C4-2B (cell line): Measurements from ENCODE around the gene ACVR1.

Experiments
- H3K27ac ChIP-seq: fragments of 450-650 bp; 2 replicates; pipeline ENCODE4 v1.5.1; 2017
- ZFX ChIP-seq: fragments of 450-650 bp; IDR thresholded peaks from 2 replicates; pipeline ENCODE4 v1.6.1; 2017
- TF ChIP-seq, protein P1 (sequence below): fragments of 450-650 bp; conservative IDR thresholded peaks from 2 replicates; pipeline ENCODE4 v1.5.1; 2017; ENCODE audit warnings: mild to moderate bottlenecking

ACVR1 gene

GRCh38 chr2:157830266-157830665, 45.9 kb downstream of the ACVR1 start:
- TF ChIP-seq, protein P1, sequence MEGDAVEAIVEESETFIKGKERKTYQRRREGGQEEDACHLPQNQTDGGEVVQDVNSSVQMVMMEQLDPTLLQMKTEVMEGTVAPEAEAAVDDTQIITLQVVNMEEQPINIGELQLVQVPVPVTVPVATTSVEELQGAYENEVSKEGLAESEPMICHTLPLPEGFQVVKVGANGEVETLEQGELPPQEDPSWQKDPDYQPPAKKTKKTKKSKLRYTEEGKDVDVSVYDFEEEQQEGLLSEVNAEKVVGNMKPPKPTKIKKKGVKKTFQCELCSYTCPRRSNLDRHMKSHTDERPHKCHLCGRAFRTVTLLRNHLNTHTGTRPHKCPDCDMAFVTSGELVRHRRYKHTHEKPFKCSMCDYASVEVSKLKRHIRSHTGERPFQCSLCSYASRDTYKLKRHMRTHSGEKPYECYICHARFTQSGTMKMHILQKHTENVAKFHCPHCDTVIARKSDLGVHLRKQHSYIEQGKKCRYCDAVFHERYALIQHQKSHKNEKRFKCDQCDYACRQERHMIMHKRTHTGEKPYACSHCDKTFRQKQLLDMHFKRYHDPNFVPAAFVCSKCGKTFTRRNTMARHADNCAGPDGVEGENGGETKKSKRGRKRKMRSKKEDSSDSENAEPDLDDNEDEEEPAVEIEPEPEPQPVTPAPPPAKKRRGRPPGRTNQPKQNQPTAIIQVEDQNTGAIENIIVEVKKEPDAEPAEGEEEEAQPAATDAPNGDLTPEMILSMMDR: no peak
- no peak for TF ChIP-seq ZFX
- H3K27ac ChIP-seq: no peak overlapping the region

DNA sequence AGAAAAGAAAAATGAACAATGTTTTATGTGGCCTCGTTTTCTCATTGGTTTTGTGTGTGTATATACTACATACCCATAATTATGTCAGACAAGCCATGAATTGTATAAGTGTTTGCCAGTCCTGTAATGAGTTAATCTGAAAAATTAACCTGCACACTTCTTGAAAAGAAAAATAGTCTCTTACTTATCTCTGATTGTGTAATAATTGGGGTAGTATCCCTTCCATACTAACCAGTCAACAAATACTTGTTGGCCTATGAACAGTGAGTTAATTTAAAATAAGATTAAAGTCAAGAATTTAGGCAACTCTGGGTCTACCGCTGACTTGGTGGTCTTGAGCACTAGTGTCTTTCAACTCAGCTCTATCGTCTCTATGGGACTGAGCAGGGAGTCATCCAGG, 48.8 kb downstream of the ACVR1 start:
- no peak overlapping the region for H3K27ac ChIP-seq
- TF ChIP-seq, protein P1: no peak
- TF ChIP-seq ZFX: no peak

DNA sequence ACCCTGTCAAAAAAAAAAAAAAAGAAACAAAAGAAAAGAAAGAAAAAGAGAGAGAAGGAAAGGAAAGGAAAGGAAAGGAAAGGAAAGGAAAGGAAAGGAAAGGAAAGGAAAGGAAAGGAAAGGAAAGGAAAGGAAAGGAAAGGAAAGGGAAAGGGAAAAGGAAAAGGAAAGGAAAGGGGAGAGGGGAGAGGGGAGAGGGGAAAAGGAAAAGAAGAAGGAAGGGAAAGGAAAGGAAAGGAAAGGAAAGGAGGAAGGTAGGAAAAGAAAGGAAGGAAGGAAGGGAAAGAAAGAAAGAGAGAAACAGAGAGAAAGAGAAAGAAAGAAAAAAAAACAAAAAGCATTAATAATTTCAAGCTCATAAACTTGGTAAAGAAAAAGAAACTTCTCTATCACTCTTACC, 49.5 kb downstream of the ACVR1 start:
- peak overlapping the region; percentile 58 for H3K27ac ChIP-seq

DNA sequence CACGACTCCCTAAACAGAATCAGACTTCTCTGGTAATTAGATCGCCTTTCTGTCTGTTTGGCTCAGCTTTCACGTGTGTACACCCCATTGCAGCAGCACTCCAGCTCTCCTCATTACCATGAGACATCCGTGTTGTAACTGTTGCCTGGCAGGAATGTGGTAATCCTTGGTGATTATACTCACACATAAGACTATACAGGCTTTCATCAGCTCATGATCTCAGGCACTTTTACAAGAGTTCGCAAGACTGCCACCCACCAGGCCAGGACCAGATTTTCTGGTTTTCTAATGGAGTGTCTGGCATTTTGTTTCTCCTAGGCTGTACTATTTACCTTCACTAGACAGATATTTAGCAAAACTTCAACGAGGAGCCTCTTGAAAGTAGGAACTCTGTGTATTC, 50.2 kb downstream of the ACVR1 start:
- H3K27ac ChIP-seq: peak overlapping the region; percentile 58
- TF ChIP-seq ZFX: no peak
- TF ChIP-seq, protein P1: no peak

DNA sequence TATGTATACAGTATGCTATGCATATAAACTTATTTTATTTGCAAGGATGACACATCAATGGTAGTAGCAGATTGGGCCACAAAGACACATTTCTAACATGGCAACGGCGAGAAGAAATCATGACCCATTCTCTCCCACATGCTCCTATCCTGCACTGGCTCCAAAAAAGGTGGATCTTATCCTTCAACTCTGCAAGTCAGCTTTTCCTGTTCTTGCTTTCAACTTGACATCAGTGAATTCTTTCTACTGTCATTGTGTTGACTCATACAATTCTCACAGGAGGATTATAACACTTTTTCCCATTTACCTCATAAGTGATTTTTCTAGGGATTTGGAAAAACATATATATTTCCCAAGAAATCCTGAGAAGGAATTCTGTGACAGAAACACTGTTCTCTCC, 53.1 kb downstream of the ACVR1 start:
- no peak overlapping the region for H3K27ac ChIP-seq
- TF ChIP-seq, protein P1: no peak
- no peak for TF ChIP-seq ZFX

DNA sequence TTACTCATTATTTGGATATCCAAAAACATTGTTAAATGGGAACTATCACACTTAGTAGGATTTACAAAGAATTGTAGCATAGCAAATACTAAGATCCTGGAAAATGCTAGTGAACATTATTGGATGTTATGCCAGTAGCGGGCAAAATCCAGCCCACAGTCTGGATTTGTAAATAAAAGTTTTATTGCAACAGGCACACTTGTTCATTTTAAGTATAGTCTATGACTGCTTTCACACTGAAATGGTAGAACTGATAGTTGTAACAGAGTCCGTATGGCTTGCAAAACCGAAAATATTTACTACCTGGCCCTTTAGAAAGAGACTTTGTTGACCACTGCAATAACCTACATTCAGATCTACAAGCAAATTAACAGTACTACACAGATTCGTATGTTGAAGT, 53.6 kb downstream of the ACVR1 start:
- TF ChIP-seq, protein P1: no peak
- no peak for TF ChIP-seq ZFX
- no peak overlapping the region for H3K27ac ChIP-seq

- no peak for TF ChIP-seq ZFX
- TF ChIP-seq, protein P1: no peak
- H3K27ac ChIP-seq: no peak overlapping the region
Measured at GRCh38 chr2:157821519-157822131, 54.5 kb downstream of the ACVR1 start.

GRCh38 chr2:157820193-157820592, 55.9 kb downstream of the ACVR1 start:
- no peak overlapping the region for H3K27ac ChIP-seq
- TF ChIP-seq, protein P1: no peak
- no peak for TF ChIP-seq ZFX
